ENCODE results near the gene HDAC4.

GRCh38 chr2:239224955-239225354 lies 175.9 kb downstream of the HDAC4 start:
- TF ChIP-seq, protein P1, sequence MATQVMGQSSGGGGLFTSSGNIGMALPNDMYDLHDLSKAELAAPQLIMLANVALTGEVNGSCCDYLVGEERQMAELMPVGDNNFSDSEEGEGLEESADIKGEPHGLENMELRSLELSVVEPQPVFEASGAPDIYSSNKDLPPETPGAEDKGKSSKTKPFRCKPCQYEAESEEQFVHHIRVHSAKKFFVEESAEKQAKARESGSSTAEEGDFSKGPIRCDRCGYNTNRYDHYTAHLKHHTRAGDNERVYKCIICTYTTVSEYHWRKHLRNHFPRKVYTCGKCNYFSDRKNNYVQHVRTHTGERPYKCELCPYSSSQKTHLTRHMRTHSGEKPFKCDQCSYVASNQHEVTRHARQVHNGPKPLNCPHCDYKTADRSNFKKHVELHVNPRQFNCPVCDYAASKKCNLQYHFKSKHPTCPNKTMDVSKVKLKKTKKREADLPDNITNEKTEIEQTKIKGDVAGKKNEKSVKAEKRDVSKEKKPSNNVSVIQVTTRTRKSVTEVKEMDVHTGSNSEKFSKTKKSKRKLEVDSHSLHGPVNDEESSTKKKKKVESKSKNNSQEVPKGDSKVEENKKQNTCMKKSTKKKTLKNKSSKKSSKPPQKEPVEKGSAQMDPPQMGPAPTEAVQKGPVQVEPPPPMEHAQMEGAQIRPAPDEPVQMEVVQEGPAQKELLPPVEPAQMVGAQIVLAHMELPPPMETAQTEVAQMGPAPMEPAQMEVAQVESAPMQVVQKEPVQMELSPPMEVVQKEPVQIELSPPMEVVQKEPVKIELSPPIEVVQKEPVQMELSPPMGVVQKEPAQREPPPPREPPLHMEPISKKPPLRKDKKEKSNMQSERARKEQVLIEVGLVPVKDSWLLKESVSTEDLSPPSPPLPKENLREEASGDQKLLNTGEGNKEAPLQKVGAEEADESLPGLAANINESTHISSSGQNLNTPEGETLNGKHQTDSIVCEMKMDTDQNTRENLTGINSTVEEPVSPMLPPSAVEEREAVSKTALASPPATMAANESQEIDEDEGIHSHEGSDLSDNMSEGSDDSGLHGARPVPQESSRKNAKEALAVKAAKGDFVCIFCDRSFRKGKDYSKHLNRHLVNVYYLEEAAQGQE (IDR thresholded peaks at IDR 0.05; ENCODE audit: low read depth) = no peak
- no peak for TF ChIP-seq EP300 (IDR thresholded peaks at IDR 0.05; ENCODE audit: borderline replicate concordance)
- no peak for TF ChIP-seq RAD21 (IDR thresholded peaks at IDR 0.05; ENCODE audit: low read depth)
- TF ChIP-seq CREB1 (IDR thresholded peaks at IDR 0.05; ENCODE audit: low read depth) = no peak
- TF ChIP-seq MAX (IDR thresholded peaks at IDR 0.05) = no peak
- TF ChIP-seq YY1 (IDR thresholded peaks at IDR 0.05; ENCODE audit: low read depth) = no peak
- no peak for TF ChIP-seq TAF1 (IDR thresholded peaks at IDR 0.05; ENCODE audit: low read depth)
- TF ChIP-seq, protein P2, sequence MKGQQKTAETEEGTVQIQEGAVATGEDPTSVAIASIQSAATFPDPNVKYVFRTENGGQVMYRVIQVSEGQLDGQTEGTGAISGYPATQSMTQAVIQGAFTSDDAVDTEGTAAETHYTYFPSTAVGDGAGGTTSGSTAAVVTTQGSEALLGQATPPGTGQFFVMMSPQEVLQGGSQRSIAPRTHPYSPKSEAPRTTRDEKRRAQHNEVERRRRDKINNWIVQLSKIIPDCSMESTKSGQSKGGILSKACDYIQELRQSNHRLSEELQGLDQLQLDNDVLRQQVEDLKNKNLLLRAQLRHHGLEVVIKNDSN (IDR thresholded peaks at IDR 0.05) = no peak

Data from Ishikawa (cell line).